Glomerular visceral epithelial cell (primary cell): ENCODE results near the gene PPTC7.
"Not testable (repeated sequence)": the region's sequence is repeated elsewhere in the genome, so short reads cannot be mapped to it uniquely, and the experiment has no call there.

Source experiments
- DNase-seq: peaks from one replicate; pipeline ENCODE4 v3.0.0-alpha.2; 2016; ENCODE audit errors: extremely low spot score

Gene PPTC7

DNA sequence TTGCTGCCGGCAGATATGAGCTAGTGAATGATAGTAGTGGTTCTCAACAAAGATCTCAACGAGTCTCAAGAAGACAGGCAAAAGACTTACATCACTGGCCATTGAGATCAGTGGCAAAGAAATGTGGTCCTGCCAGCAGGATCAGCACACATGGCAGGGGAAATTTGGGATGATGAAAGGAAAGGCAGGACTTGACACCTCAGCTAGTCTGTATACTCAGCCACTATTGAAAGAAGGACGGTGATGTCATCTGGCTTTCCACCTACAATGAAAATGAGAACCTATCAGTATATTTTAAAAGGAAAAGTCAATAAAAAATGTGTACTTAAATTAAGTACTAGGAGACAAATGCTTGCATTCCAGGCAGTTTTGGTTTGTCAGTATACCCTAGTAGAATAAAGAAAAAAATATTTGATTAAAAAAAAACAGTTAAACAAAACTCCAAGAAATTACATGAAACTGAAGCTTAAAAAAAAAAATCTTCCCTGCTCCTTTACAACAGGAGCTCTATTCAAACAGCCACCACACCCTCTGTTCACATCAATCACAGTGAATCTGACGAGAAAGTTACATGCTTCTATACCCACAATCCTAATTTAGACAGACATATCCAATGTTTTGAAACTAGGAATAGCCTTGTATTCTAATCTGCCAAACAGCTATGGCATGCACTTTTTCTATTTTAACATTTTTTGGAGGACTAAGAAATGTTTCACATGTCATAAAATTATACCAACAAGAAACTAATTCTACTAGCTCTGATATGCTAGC lies 46.1 kb downstream of the PPTC7 start:
- DNase-seq = no peak

DNA sequence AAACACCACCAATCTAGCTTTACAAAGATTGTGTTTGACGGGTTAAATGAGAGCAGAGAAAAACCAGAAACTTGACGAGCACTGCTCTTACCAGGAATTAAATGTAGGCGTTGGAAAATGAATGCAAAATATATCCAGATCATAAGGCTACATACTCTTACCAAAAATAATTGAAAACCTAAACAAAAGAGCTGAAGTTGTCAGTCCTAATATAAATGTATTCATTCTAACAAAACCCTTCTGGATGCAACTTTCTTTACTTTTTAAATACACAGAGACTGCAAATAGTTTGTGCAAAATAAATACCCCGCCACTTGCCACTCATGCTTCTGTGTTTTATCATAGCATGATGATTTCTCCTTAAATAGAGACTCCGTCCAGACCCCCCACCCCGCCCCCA lies 48.3 kb downstream of the PPTC7 start:
- no peak for DNase-seq

DNA sequence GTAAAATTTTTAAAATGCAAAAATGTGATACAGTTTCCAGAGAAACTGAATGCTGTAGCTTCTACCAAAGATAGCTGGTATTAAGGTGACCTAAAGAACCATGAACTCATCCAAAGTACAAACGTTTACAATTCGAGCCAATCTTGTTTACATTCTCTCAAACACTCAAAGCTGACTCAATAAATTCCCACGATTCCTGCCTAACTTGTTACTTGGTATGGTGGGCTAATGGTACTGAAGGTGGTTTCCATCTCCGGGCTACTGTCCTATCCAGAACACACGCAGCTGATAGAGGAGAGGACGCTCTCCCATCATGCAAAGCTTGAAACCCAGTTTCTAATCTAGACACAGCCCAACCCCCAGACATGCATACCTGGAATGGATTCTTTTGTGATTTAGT lies 49.5 kb downstream of the PPTC7 start:
- DNase-seq = no peak

DNA sequence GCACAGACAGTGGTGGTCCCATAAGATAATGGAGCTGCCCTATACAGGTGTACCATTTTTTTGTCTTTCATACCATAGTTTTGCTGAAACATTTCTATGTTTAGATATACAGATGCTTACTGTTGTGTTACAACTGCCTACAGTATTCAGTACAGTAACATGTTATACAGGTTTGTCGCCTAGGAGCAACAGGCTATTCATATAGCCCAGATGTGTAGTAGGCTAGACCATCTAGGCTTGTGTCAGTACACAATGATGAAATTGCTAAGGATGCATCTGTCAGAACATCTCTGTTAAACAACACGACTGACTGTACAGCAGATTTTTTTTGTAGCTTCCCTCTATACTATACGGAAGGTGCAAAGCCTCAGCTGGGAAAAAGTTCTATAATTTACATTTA lies 50.5 kb downstream of the PPTC7 start:
- DNase-seq = no peak

DNA sequence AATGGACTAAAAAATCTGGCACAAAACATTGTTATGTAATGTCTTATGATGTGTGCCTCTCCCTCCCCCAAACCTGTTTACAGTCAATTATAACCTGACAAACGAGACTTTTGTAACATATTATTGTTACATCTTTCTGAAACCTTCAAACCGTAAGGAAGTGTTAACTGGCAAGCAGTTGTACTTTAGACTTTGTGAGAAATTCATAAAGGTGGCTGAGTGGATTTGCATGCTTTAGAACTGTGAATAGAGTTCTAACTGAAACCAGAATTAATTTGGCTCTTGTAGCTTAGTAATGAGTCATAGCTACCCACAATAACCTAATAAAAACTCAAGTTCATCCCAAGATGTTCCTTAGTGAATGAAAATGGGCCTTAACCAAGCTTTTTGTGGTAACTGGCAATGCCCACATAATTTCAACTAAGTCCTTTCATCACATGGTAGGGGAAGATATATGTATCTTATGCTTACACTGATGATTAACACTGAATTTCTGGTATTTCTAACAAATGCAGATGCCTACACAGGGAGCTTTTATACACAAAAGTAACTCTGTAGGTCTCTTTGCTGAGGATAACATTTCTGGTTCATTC lies 51.3 kb downstream of the PPTC7 start:
- DNase-seq = peak; percentile 48

DNA sequence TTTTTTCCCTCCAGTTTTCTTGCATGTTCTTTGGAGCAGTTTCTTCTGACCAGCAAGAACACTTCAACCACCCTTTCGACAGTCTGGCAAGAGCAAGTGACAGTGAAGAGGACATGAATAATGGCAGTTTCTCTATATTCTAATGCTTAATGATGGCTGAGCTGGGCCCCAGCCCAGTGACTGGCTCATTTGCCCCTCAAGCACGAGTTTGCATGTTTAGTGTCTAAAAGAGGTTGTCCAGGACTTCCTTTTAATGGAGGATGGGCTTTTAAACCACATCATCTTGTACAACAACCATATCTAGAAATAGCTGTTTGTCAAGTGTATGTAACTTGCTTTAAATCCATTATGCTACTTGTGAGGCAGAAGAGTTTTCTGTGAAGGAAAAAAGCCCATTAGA lies 52.6 kb downstream of the PPTC7 start:
- DNase-seq = no peak

DNA sequence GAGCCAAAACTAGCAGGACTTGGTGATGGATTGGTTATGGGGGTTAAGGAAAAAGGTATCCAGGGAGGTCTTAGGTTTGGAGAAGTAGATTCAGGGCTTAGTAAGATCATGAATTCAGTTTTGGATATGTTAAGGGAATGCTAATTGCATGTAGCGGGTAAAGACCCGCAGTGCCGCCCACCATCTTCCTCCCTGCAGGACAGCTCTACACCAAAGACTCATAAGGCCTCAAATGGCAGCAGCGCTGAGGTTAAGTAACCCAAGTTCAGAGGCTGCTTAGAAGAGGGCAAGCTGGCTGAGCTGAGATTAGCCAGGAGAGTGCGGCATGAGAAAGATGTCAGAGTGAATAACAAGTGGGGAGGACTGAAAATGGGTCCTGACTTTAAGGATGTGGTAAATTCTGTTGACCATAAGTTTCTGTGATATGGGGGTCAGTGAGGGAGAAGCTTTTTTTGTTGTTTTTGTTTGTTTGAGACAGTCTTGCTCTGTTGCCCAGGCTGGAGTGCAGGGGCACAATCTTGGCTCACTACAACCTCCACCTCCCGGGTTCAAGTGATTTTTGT lies 54.8 kb downstream of the PPTC7 start:
- no peak for DNase-seq

DNA sequence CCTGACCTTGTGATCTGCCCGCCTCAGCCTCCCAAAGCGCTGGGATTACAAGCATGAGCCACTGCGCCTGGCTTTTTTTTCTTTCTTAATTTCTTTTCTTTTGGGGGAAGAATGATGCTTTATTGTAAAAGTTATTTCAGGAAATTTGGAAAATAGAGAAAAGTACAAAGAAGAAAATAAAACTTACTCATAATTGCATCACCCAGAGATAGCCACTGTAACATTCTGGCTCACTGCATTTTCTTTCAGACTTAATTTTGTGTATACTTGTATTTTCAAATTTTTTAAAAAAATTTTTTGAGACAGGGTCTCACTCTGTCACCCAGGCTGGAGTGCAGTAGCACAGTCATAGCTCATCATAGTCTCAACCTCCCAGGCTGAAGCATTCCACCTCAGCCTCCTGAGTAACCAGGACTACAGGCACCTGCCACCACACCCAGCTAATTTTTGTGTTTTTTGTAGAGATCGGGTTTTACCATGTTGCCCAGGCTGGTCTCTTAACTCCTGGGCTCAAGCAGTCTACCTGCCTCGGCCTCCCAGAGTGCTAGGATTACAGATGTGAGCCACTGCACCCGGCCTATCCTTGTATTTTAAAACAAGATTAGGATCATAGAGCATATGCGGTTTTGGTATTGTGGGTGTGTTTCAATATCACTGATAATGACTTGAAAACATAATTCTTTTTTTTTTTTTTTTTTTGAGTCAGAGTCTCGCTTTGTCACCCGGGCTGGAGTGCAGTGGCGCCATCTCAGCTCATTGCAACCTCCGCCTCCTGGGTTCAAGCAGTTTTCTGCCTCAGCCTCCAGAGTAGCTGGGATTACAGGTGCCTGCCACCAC lies 62.0 kb downstream of the PPTC7 start:
- not testable (repeated sequence) for DNase-seq

DNA sequence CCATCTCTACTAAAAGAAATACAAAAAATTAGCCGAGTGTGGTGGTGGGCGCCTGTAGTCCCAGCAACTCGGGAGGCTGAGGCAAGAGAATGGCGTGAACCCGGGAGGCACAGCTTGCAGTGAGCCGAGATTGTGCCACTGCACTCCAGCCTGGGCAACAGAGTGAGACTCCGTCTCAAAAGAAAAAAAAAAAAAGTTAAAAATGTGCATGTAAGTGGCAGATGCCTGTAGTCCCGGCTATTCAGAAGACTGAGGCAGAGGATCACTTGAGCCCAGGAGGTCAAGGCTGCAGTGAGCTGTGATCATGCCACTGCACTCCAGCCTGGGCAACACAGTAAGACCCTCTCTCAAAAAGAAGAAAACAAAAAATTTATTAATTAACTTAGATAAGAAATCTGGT lies 65.1 kb downstream of the PPTC7 start:
- DNase-seq = not testable (repeated sequence)

DNA sequence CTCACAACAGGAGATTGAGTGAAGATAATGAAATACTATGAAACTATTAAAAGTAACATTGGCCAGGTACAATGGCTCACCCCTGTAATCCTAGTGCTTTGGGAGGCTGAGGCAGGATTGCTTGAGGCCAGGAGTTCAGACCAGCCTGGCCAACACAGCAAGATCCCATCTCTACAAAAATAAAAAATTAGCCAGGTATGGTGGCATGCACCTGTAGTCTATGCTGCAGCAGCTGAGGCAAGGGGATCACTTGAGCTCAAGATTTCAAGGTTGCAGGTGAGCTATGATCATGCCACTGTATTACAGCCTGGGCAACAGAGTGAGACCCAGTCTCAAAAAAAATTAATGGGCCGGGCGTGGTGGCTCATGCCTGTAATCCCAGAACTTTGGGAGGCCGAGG lies 66.1 kb downstream of the PPTC7 start:
- no peak for DNase-seq

DNA sequence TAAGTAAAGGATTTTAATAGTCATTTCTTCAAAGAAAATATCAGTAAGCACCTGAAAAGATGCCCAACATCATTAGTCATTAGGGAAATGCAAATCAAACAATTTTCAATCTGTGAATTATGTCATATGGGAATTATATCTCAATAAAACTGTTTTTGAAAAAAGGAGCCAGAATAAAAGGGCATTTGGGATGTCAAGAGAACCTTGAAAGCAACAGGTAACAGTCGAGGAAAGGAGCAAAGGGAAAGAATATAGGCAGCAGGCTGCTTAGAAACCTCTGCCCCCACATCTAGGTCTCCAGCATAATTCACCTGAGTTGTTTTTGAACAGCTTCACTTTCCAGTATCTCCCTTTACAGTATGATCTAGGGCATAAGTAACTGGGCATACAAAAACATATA lies 68.8 kb downstream of the PPTC7 start:
- DNase-seq = no peak

DNA sequence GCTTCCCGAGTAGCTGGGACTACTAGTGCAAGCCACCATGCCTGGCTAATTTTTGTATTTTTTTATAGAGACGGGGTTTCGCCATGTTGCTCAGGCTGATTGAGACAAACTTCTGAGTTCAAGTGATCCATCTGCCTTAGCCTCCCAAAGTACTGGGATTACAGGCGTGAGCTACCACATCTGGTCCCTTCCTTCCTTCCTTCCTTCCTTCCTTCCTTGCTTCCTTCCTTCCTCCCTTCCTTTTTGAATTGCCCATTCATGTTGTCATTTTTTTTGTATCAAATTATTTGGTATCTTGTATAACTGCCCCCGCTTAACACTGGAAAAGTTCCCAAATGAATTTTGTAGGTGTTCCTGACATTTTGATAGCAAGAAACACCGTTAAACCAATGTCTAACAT lies 69.3 kb downstream of the PPTC7 start:
- no peak for DNase-seq

DNA sequence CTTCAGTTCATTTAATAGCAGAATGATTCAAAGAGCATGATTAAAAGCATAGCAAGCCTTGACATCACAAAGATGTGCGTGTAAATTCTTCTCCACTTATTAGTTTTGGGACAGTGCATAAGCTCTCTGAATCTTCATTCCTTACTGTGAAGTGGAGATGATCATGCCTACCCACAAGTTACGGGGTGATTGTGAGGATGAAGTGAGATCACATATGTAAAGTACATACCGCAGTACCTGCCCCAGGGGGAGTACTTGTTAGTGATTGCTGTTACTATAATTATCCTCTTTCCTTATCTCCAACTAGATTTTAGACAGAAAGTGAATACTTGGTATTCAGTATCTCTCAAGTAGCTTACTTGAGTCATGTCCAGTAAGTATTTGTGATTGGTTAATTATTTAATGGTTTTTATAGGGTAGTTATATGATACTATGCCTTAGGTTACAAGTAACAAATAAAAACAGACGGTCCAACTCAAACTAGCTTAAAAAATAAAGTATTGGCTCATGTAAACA lies 75.0 kb downstream of the PPTC7 start:
- no peak for DNase-seq

DNA sequence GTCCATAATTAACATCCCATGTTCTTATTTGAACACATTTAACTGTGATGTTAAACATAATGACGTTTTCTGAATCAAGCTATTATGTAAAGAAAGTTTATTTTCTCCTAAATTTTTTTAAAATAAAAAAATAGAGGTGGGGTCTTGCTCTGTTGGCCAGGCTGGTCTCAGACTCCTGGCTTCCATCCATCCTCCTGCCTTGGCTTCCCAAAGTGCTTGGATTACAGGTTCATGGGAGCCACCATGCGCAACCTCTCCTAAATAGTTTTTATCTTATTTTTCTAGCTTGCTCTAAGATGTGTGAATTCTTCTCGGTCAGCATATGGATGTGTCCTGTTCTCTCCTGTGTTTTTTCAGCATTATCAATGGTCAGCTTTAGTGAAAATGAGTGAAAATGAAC lies 77.8 kb downstream of the PPTC7 start:
- no peak for DNase-seq

DNA sequence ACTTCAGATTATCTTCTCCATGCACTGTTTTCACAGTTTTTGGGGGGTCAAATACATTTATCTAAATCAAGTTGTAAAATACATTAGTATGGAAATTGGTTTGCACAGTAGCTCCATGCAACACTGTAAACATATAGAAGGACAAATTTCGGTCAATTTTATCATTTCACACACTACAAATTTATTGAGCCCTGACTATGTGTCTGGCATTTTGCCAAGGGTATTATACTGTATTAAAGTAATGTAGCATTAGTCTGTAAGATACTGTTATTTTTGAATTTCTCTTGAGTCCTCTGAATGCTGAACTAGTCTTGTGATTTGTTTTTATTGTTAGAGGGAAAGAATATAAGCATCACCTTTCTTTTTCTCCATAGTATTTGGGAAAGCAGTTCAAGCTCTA lies 79.7 kb downstream of the PPTC7 start:
- DNase-seq = no peak

DNA sequence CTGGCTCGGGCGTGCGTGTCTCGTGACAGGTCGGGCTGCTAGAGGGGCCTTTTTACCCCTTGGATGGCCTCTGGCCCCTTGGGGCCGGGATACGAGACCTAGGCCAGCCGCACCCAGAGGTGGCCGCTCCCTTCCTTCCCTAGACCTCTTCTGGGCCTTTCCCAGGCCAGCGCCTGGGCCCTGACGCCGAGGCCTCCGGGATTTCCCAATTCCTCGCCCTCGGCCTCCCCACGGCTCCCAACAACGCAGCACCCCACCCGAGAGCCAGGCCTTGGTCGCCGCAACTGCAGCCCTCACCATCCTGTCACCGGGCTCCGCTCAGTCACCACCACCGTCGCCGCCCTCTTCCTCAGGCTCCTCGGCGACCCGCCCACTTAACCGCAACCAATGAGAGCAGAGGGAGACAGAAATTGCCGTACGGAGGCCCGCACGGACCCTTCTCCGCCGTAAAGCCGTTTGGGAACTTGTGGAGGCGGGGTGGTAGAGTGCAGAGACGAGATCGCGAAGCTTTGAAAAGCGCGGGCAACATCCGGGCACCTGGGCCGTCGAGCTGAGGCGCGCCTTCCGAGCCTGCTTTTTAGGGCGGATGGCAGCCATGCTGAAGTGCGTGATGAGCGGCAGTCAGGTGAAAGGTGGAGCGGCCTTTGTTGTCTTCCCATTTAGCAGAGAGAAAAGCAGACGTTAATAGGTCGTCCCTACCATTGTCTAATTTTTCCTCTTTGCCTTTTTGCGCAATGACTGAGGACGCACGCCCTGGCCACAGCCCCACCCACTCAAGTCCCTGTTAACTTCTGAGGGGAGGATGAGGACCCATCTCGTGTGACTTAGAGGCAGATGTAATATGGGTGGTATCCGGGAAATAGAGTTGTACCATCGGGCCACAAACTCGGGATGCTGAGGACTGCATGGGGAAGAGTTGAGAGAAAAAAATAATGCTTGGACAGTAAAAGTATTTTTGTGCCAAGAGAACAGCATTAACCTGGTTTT lies 81.1 kb downstream of the PPTC7 start, which contains the start of the genes RAD9B and VPS29:
RAD9B (plus strand) TSS at position 580 of the 987 bp plus-strand sequence; CDS start at position 587, 7 bp downstream.
VPS29 (minus strand) TSS at position 360 of the 987 bp plus-strand sequence; CDS start at position 300, 60 bp downstream.
- DNase-seq = peak; percentile 97

DNA sequence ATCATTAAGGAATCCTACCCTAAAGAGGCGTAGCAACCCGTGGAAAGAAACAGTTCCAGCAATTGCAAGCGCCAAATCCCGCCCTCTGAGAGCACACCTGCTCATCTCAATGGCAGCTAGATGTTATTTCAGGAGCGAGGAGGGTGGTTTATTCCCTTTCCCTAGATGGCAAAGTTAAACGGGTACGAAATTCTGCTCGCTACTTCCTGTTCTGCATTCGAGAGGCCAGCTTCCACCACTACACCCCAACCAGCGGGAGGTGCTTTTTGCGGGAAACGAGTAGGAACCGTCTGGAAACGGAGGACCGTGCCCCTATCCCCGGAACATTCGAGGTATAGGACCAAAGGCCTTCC lies 81.7 kb downstream of the PPTC7 start:
- peak; percentile 72 for DNase-seq

DNA sequence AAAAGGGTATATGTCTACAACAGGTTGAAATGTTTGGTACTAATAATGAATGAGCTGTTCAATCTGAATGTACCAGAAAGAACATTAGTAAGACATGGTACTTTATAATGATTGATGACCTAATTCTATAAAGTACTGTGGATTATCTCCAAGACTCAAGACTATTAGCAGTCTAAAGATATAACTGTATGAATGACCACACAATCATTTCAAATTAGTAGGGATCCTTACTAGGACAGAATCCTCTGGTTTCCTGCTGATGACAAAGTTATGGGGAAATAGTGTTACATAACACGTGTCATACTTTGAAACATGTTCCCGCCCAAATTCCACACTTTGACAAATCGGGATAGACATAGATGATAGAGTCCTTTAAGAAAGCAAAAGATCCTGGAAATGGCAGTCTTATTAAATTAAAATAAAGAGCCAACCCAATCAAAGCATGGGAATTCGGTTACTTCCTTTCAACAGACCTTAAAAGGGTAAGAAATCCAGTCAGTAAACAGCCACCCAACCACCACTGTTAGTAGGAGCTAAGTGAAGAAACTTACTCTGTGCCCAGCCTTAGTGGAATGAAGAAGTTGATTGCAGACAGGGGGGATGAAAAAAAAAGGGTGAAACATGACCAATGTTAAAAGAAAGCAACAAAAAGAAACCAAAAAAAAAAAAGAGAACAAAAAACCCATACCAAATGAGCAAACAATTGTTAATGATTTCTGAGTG lies 84.0 kb downstream of the PPTC7 start:
- DNase-seq = peak; percentile 9
